GM18870 (cell line): ENCODE data around the gene SLC39A11.

Experiments used
- ATAC-seq: cut with Tn5 transposase; IDR thresholded peaks from one replicate; pipeline ENCODE4 v1.9.1; 2021; ENCODE audit warnings: moderate library complexity; ENCODE audit not compliant: unreplicated experiment

The SLC39A11 gene

GRCh38 chr17:72705905-72706395 is 386.5 kb downstream of the SLC39A11 start:
- ATAC-seq = peak; percentile 61

- no peak for ATAC-seq
Observed at GRCh38 chr17:72702998-72703397, 389.5 kb downstream of the SLC39A11 start.

DNA sequence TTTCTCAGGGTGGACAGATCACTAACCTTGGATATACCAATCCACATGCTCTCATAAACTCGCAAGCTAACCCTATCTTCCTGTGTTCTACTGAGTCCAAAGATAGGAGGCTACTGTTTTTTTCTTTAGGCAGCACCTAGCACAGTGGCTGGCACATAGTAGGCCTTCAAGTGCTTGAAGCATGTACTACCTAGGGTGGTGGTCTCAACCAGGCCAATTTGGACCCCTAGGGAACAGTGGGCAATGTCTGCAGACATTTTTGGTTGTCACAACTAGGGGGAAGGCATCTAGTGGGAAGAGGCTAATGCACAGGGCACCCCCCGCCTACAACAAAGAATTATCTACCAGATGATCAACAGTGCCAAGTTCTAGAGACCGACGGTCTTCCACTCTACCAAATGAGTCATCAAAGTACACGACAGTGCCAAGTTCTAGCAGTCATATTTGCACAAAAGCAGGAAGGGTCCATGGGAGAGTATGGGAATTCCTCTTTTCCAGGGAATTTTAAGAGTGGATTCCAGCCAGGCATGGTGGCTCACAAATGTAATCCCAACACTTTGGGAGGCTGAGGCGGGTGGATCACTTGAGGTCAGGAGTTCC is 390.3 kb downstream of the SLC39A11 start:
- ATAC-seq = no peak

- no peak for ATAC-seq
Observed at GRCh38 chr17:72700226-72700625, 392.3 kb downstream of the SLC39A11 start.

- ATAC-seq = no peak
Observed at GRCh38 chr17:72699545-72699944, 392.9 kb downstream of the SLC39A11 start.

DNA sequence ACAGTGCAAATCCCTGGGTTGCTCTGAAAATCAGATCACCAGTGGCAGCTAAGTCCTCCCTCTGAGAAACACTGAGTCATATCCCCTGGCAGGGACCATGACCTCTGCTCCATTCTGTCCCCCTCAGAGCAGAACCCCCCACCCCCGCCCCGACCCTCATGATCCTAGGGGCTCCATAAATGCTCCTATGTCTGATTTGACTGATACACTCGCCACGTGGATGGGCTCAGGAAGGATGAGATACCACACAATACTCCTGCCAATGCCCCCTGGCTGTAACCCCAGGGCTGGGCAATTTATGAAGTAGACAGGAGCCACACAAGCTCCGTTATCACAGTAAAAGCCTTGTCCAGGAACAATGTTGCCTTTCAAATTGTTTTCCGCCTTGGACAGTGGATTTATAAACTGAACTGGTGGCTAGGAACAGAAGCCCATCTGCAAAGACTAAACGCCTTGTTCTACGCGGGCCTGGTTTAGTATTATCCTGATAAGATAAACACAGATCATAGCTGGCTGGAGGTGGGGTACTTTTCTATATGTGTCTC is 394.8 kb downstream of the SLC39A11 start:
- no peak for ATAC-seq

GRCh38 chr17:72696721-72697120 is 395.8 kb downstream of the SLC39A11 start:
- no peak for ATAC-seq

DNA sequence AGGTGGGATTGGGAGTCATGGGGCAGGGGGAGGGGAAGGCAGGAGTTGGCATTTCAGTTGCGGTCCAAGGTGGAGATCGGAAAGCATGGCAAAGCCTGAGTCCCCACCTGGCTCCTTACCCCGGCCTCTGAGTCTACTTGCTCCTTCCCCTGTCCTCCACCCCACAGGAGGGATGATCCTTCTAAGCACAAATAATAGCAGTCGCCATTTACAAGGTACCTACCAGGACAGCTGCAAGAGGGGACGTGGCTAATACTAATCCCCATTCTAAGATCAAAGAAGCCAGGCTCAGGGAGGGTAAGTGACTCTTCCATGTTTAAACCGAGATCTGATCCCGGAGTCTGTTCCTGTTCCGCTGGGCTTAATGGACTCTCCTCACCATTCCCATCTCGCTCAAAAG is 396.3 kb downstream of the SLC39A11 start:
- no peak for ATAC-seq

DNA sequence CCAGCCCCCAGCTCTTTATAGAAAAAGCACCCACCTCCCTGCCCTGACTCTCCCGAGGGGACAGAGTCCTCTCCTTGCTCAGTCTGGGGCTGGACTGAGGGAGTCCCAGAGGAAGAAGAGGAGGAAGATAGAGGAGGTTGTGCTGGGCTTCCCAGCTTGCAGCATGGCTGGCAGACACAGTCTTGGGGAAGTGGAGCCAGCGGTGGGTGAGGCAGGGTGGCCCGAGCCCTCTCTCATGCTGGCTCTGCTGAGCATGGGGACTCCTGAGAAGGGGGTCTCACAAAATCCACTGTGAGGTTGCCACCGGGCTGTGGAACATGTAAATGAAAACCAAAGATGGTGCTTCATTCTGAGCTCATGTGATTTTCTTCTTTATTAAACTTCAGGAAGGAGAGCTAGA is 398.5 kb downstream of the SLC39A11 start:
- ATAC-seq = no peak

- ATAC-seq = no peak
Observed at GRCh38 chr17:72693151-72693878, 399.2 kb downstream of the SLC39A11 start.

DNA sequence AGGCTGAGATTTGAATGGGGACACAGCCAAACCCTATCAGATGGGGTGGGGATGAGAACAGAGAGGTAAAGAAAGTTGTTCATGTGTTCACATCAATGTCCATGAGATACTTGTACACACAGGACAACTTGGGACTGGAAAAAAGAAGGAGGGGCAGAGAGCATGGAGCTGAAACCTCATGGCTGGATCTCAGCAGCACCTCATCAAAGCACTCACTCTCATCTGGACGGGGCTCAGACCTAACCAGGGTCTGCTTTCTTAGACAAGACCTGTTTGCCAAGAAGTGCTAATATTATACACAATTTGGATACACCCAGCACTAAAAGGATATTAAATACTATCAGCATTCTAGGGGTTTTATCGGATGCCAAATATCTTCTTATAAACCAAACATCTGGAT is 399.8 kb downstream of the SLC39A11 start:
- ATAC-seq = no peak

DNA sequence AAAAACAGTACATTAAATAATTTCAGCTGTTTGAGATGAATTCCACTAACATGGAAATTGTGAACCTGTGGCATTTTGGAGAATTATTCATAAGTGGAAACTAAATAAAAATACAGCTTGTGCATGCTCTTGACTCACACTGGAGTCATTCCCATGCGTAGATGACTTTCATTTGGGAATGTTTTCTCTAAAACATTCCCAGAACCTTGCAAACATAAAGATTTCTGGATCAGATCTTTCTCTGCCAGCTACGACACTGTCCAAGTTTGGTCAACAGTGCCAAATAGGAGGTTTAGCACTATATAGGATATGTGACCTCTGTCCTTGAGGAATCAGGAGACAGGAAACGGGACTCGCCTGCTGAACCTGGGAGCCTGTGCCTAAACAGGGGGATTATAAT is 400.9 kb downstream of the SLC39A11 start:
- no peak for ATAC-seq

DNA sequence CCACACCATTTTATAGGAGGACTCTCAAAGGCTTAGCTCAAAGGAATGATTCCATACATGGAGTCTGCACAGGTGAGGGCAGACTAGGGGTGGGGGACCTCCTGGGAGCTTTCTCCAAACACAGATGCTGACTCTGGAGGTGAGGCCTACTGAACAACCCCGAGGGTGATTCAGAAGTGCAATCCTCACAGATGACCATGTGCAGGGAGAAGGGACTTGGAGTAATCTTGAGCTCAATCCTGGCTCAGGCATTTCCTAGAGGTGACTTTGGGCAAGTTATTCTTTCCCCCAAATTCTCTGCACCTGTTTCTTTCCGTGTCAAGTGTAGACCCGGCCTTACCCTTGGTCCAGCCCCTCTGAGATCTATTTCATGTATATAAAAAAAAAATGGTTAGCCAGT is 401.5 kb downstream of the SLC39A11 start:
- ATAC-seq = no peak

DNA sequence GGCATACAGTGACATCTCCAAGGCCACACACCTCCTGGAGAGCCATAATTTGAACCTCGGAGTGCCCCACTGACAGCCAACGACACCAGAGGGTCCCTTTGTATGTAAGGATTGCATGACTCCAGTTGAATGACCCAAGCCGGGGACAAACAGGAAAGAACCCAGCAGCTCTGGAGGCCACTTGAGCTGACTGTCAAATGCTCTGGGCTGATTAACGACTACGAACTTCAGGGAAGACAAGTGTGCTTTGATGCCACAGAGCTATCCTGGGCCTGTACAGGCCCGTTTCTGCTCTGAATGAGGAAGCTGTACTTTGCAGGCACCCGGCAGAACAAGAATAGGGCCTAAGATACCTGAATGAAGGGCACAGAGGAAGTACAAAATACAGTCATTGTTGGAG is 404.6 kb downstream of the SLC39A11 start:
- no peak for ATAC-seq

DNA sequence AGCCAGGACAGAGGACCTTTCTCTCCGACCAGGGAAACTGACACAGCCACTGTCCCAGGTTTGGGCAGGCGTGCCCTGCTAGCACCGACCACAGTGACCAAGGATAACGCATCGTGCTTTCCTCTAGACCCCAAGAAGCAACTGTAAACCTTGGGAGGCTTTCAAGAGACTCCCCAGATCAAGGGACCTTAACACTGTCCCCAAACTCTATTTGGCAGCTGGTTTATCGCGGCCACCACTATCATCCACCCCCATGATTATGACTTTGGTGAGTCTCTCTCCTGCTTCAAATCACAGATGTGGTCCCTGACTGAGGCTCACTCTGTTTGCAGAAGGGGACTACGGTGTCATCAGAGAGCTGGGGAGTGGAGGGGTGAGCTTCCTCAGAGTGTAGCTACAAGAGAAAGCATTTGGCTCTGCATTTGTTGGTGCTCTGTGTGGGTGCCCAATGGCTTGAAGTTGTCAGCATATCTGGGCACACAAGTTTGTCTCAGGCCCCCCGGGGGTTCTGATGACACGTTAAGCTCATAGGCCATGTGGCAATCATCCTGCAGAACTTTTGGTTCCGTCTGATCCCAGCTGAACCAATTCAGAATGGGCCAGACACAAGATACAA is 408.0 kb downstream of the SLC39A11 start:
- no peak for ATAC-seq

GRCh38 chr17:72683506-72684404 is 408.7 kb downstream of the SLC39A11 start:
- ATAC-seq = no peak

- ATAC-seq = no peak
Observed at GRCh38 chr17:72682605-72683004, 409.9 kb downstream of the SLC39A11 start.

- no peak for ATAC-seq
Observed at GRCh38 chr17:72681844-72682243, 410.6 kb downstream of the SLC39A11 start.

DNA sequence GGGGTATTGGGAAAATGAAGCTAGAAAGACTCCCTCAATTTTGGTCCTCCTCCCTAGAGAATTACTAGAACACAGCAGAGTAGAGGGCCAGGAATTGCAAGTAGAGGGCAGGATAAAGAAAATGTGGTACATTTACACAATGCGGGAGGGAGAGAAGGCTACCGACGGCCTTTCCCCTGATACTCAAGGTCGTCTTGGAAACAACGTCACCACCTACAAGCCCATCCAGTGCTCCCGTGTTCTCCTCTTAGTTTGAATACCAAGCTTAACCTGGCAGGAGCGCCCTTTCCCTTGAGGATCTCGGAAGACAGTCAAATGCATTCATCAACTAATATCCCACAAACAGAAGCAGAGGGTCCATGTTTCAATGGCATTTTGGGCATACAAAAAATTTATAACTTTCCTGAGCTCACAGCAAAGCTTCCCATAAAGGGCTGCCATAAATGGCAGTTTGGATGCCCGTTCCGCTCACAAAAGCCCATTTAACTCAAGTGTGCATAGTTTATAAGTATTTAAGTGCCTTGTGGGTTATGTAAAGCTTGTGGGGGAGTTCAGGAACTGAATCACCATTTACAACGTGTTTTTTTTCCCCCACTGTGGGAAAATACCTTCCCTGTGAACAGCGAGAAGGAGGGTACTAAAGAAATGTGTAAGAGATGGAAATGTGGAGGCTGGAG is 414.6 kb downstream of the SLC39A11 start:
- no peak for ATAC-seq

DNA sequence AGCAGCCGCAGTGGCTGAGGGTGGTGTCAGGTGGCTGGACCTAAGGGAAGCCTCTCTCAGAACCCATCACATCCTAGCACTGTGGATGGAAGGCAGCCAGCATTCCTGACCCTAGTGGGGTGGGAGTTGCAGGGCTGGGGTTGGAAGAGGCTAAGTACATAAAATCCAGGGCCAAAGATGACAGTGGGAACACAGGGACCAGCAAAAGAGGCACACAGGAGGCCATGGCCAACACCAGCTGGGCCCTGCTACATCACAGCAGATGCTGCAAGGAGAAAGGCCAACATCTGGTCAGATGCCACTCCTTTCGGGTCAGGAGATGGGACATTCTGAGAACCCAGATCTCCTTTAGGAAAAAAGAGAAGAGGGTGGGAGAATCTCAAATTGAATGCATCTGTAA is 415.4 kb downstream of the SLC39A11 start:
- ATAC-seq = no peak
